ENCODE measurements around the gene IGFBP5. TPM values are rescaled to one million over a fixed set of nuclear protein-coding genes. Genes with fewer than 3 reads are reported as not detected.

Gene IGFBP5
- total RNA-seq, 2 experiments from 2014 or later: 0.02 TPM; not detected in 1

DNA sequence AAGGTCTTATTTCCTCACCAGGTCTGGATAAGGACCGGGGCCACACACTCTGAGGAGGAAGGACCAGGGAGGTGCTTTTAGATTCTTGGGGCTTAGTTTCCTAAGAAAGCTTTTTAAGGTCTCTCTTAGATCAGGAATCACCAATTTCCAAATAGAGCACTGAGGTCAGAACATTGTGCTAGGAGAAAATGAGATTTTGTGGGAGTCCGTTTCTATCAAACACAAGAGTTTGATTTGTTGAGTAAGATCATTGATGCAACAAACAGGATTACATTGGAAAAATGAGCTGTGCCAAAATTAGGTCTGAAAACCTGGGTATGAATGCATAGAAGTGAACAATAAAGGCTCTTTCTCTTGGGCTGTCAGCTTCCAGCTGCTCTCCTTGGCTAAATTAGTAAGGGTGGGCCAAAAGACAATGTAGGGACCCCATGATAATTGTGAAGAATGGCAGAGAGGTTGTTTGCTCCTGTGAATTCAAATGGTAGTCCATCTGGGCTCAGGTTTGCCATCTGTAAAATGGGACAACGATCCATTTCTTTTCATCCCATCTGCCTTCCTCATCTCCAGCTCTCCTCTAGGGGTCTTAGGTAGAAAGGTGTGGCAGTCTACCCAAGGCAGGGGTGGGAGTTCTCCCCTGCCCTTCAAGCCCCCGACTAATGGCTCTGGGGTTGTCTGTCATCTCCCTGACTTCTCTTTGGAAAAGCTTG is 42.1 kb downstream of the IGFBP5 start:
- Mint-ChIP-seq H3K4me3 (no peak overlapping the region), H3K27me3 (peaks cover 13% of the 10 kb centered on the region), H3K27ac (no peak overlapping the region), H3K36me3 (no peaks in the 10 kb centered on the region), H3K4me1 (no peaks in the 10 kb centered on the region), H3K9me3 (ENCODE audit: low read depth) (no peaks in the 10 kb centered on the region)
- no peak for ATAC-seq
- CTCF ChIA-PET: interaction anchor here (1.0 to 2.0 kb wide), 3 partner anchors 10 to 33 kb away, joined by 3 to 4 read pairs (median 3); no protein-coding TSS in a partner anchor
- DNase-seq: no peak

DNA sequence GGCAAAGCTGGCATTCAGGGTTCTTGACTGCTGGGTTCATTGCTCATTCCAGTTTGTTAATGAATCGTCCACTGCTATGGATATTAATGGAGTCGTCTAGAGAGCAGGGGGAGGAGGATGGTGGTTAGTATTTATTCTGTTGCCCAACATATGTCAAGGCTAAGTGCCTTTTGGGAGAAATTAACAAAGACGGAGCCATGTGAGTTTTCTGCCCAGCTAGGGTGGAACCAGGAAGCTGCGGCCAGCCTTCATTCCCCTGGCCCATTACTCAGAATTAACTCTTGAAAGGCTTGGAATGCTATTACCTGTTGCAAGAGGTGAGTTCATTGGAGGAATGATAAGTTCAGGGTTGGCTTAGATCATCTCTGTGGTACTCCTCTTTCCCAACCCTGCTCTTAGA is 42.8 kb downstream of the IGFBP5 start:
- H3K4me1 Mint-ChIP-seq: no peaks in the 10 kb centered on the region
- ATAC-seq (no peak), DNase-seq (no peak)
- no peak overlapping the region for H3K27ac Mint-ChIP-seq
- H3K9me3 Mint-ChIP-seq (ENCODE audit: low read depth): no peaks in the 10 kb centered on the region
- no peaks in the 10 kb centered on the region for H3K36me3 Mint-ChIP-seq
- CTCF ChIA-PET: interaction anchor here (2.0 kb wide), 1 partner anchor 14 kb away, joined by 4 read pairs; no protein-coding TSS in a partner anchor
- no peak overlapping the region for H3K4me3 Mint-ChIP-seq
- peaks cover 13% of the 10 kb centered on the region for H3K27me3 Mint-ChIP-seq

DNA sequence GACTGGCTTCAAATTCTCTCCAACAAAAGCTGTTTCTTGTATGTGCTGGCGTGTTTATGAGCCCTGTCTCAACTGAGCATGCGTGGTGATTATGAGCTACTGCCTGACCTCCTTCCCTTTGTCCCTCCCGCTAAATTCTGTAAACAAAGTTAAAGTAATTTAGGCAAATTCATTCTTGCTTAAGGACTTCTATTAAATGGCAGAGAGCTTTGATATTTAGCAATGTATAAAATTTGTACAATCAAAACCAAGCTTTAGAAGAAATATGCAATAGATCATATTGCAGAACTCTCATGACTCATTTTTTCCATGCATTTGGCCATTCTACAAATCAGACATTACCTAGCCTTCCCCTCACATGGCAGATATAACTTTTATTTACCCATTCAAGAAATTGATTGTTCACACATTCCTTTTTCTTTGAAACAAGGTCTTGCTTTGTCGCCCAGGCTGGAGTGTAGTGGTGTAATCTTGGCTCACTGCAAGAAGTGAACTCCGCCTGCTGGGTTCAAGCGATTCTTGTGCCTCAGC is 43.9 kb downstream of the IGFBP5 start:
- CTCF ChIA-PET: interaction anchor here (0.7 to 1.3 kb wide), 4 partner anchors 10 to 853 kb away, joined by 3 to 4 read pairs (median 3); no protein-coding TSS in a partner anchor
- no peak overlapping the region for H3K4me3 Mint-ChIP-seq
- no peaks in the 10 kb centered on the region for H3K4me1 Mint-ChIP-seq
- DNase-seq: no peak
- no peaks in the 10 kb centered on the region for H3K9me3 Mint-ChIP-seq (ENCODE audit: low read depth)
- no peak overlapping the region for H3K27ac Mint-ChIP-seq
- ATAC-seq: no peak
- peaks cover 14% of the 10 kb centered on the region for H3K27me3 Mint-ChIP-seq
- no peaks in the 10 kb centered on the region for H3K36me3 Mint-ChIP-seq

DNA sequence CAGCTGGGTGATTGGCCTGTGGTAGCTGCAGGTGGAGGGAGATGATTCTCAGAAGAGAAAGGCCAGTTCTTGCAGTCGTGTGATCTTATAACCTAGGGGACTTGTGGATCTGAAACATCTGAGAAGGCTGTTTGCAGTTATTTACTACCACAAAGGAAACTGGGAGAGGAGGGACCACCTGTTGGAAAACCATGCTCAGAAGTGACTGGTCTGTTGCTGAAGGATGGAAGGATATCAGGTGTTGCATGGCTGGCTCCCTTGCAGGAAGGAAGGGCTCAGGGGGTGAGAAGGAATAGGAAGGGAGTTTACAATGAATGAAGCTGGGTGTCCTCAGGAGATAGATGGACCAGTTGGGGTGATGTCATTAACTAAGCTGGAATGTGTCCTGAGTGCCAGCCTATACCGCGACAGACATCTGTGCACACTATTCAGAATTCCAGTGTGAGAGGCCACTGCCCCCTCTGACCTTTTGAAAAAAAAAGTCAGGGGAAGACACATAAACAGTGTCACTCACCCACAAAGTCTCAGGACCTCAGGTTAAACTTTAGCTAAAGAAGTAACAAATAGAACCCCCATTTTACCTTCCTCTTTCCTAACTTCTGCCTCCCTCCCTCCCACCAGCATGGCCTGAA is 44.6 kb downstream of the IGFBP5 start:
- Mint-ChIP-seq H3K27ac (no peak overlapping the region), H3K4me3 (no peak overlapping the region), H3K27me3 (peaks cover 18% of the 10 kb centered on the region), H3K4me1 (no peaks in the 10 kb centered on the region), H3K9me3 (ENCODE audit: low read depth) (no peaks in the 10 kb centered on the region), H3K36me3 (no peaks in the 10 kb centered on the region)
- ATAC-seq (no peak), DNase-seq (no peak)
- CTCF ChIA-PET: interaction anchor here (0.7 to 1.3 kb wide), 2 partner anchors 10 to 16 kb away, joined by 3 read pairs; no protein-coding TSS in a partner anchor

DNA sequence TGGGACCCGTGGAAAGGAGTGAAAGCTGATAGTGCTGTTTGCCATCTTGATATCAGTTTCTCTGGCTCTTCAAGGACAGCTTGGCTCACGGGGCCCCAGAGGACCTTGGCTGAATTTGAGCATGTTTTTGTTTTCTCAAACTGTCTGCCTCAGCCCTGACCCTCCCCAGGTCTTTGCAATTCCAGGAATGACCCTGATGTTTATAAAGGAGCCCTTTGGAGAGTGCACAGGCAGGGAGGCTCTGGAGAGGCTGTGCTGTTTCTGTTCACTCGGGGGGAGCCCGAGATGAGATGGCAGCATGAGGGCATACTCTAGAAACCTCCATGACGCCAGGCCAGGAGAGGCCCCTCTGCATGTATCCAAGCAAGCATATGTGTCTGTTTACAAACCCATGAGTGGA is 45.8 kb downstream of the IGFBP5 start:
- ATAC-seq (no peak), DNase-seq (no peak)
- H3K27ac Mint-ChIP-seq: no peak overlapping the region
- no peaks in the 10 kb centered on the region for H3K36me3 Mint-ChIP-seq
- H3K4me1 Mint-ChIP-seq: no peaks in the 10 kb centered on the region
- CTCF ChIA-PET: no interaction called here
- H3K9me3 Mint-ChIP-seq (ENCODE audit: low read depth): no peaks in the 10 kb centered on the region
- peaks cover 18% of the 10 kb centered on the region for H3K27me3 Mint-ChIP-seq
- H3K4me3 Mint-ChIP-seq: no peak overlapping the region

DNA sequence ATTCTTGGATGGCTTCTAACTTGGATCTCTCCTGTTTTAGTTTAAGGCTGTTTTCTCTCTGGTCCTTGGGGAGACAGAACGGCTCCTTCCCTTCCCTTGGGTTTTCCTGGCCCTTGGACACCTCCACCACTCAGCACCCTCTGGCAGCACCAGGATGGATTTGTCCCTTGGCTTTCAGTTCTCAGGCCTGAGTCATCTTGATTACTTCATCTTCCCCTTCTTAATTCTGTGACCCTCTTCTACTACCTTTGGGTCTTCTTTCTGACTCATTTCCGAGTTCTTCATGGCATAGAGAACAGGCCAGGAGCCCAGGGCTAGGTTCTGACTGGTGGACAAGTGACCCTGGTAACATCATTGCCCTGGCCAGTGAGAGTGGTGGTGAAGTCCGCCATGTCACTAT is 47.2 kb downstream of the IGFBP5 start:
- no peak overlapping the region for H3K4me3 Mint-ChIP-seq
- H3K27me3 Mint-ChIP-seq: peaks cover 12% of the 10 kb centered on the region
- DNase-seq (no peak), ATAC-seq (no peak)
- H3K9me3 Mint-ChIP-seq (ENCODE audit: low read depth): no peaks in the 10 kb centered on the region
- no peaks in the 10 kb centered on the region for H3K36me3 Mint-ChIP-seq
- CTCF ChIA-PET: no interaction called here
- no peaks in the 10 kb centered on the region for H3K4me1 Mint-ChIP-seq
- no peak overlapping the region for H3K27ac Mint-ChIP-seq

DNA sequence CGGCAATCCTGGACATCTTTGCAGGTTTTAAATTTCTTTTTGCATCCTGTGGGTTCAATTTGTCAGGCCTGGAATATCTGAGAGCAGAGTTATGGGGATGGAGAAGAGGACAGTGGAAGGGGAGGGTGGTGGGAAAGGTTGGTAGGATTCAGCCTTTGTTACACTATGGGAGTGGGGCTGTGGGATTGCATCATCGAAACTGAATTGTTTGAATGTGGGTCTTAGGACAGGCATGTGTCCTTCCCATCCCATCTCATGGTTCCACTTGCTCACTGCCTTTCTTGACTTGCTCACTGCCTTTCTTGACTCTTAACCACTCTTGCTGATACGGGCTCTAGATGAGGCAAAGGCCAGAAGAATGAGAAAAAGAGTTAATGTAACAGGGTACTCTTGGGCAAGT is 49.2 kb downstream of the IGFBP5 start:
- H3K36me3 Mint-ChIP-seq: no peaks in the 10 kb centered on the region
- DNase-seq (no peak), ATAC-seq (no peak)
- CTCF ChIA-PET: no interaction called here
- no peaks in the 10 kb centered on the region for H3K4me1 Mint-ChIP-seq
- no peaks in the 10 kb centered on the region for H3K9me3 Mint-ChIP-seq (ENCODE audit: low read depth)
- peaks cover 10% of the 10 kb centered on the region for H3K27me3 Mint-ChIP-seq
- no peak overlapping the region for H3K27ac Mint-ChIP-seq
- H3K4me3 Mint-ChIP-seq: no peak overlapping the region

DNA sequence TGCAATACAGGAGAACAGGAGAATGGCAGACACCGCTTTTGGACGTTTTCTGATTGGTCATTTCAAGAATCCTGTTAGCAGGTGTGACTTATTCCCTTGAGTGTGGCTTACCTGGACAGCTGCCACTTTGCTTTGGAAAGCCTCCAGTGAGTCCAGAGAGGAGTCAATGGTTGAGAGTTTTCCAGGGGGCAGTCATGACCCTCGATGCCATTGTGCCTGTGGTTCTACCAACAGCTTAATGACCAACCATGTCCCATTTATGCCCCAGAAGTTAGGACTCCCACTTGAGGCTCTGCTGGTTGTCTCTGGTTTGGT is 49.8 kb downstream of the IGFBP5 start:
- no peak overlapping the region for H3K27ac Mint-ChIP-seq
- H3K4me1 Mint-ChIP-seq: no peaks in the 10 kb centered on the region
- H3K9me3 Mint-ChIP-seq (ENCODE audit: low read depth): no peaks in the 10 kb centered on the region
- ATAC-seq (no peak), DNase-seq (no peak)
- H3K36me3 Mint-ChIP-seq: no peaks in the 10 kb centered on the region
- CTCF ChIA-PET: no interaction called here
- H3K27me3 Mint-ChIP-seq: peaks cover 7% of the 10 kb centered on the region
- H3K4me3 Mint-ChIP-seq: no peak overlapping the region

DNA sequence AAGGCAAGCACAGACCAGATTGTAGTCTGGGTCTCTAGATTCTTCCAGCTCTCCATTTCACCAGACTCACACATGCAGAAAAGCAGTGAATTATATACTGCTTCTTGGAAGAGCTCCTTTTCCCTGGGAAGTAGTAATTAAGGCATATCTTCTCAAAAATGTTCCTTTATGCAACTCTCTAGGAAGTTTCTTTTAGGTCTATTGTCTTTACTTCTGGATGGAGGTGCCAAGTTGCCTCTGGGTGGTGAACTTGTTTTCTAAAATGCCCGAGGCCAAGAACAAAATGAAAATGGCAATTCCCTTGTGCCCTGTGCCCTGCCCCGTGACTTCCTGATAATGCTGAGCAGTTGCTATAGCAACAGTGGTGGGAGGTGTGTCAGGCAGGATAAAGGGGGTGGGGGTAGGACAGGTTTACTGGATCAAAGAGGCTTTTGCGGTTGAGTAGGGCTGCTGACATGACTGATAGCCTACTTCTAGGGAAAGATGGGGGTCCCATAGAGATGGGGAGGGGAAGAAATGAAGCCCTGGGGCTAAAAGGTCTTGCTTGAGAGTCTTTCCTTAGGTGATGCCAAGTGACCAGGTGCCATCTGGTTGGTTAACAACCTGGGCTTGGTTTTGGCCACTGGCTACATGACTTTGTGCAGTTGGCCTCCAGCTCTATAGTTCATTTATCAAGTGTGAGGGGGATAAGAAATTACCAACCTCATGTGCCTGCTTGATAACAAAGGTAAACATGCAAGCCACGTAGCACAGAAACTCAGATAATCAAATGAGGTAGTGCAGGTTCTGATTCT is 50.3 kb downstream of the IGFBP5 start:
- Mint-ChIP-seq H3K4me1 (no peaks in the 10 kb centered on the region), H3K27ac (no peak overlapping the region), H3K4me3 (no peak overlapping the region), H3K9me3 (ENCODE audit: low read depth) (no peaks in the 10 kb centered on the region), H3K27me3 (peaks cover 6% of the 10 kb centered on the region), H3K36me3 (no peaks in the 10 kb centered on the region)
- no peak for DNase-seq
- CTCF ChIA-PET: no interaction called here
- ATAC-seq: no peak

DNA sequence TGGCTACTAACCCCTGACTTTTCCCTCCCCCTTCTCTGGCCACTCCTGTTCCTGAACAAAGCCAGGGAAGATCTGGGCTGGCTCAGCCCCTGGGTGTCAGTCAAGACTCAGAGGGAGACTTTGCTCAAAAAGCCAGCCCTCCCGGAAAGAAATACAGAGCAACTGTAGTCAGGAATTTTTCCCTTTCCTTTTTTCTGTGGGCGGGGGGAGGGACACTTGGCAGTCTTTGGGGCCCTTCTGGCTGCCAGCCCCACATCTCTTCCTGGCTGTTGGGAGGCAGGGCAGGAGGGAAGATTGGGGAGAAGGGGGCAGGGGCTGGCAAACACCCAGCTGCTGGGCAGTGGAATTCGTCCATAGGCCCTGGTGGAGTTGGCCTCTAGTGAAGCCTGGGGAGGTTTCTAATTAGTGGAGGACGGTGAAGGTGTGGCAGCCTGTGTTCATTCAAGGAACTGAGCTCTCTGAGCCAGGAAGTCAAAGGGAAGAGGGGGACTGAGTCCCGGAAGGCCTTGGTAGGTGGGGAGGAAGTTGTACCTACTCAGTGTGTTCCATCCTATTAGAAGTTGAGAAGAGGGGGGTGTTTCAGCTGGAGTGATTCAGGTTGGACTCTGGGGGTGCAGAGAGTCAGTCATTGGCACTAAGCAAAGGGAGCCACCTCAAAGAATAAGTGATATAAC is 51.2 kb downstream of the IGFBP5 start:
- no peaks in the 10 kb centered on the region for H3K4me1 Mint-ChIP-seq
- no peak overlapping the region for H3K4me3 Mint-ChIP-seq
- ATAC-seq (no peak), DNase-seq (no peak)
- H3K36me3 Mint-ChIP-seq: no peaks in the 10 kb centered on the region
- no peaks in the 10 kb centered on the region for H3K9me3 Mint-ChIP-seq (ENCODE audit: low read depth)
- H3K27me3 Mint-ChIP-seq: peaks cover 6% of the 10 kb centered on the region
- CTCF ChIA-PET: interaction anchor here (0.6 kb wide), 1 partner anchor 9 kb away, joined by 3 read pairs; no protein-coding TSS in a partner anchor
- no peak overlapping the region for H3K27ac Mint-ChIP-seq

DNA sequence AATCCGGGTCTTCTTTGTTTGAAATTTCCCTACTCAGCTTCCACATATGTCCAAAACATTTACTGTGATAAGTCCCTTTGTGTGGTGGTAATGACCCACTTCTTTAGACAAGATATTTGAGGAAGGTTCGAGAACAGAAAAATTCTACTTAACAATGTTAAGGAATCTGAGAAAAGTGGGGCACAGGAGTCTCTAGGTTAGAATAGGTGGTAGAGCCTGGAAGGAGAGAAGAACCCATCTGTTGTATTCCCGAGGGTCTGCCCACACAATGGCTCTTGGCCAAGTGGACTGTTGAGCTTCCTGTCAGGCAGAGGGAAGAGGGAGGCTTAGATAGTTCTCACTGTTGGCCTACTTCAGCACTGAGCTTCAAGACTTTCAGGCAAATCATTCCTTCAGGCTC is 57.9 kb downstream of the IGFBP5 start:
- CTCF ChIA-PET: no interaction called here
- H3K4me3 Mint-ChIP-seq: no peak overlapping the region
- H3K36me3 Mint-ChIP-seq: peaks cover 2% of the 10 kb centered on the region
- no peak overlapping the region for H3K27ac Mint-ChIP-seq
- H3K9me3 Mint-ChIP-seq (ENCODE audit: low read depth): no peaks in the 10 kb centered on the region
- peaks cover 14% of the 10 kb centered on the region for H3K4me1 Mint-ChIP-seq
- H3K27me3 Mint-ChIP-seq: peaks cover 45% of the 10 kb centered on the region
- DNase-seq (no peak), ATAC-seq (no peak)

DNA sequence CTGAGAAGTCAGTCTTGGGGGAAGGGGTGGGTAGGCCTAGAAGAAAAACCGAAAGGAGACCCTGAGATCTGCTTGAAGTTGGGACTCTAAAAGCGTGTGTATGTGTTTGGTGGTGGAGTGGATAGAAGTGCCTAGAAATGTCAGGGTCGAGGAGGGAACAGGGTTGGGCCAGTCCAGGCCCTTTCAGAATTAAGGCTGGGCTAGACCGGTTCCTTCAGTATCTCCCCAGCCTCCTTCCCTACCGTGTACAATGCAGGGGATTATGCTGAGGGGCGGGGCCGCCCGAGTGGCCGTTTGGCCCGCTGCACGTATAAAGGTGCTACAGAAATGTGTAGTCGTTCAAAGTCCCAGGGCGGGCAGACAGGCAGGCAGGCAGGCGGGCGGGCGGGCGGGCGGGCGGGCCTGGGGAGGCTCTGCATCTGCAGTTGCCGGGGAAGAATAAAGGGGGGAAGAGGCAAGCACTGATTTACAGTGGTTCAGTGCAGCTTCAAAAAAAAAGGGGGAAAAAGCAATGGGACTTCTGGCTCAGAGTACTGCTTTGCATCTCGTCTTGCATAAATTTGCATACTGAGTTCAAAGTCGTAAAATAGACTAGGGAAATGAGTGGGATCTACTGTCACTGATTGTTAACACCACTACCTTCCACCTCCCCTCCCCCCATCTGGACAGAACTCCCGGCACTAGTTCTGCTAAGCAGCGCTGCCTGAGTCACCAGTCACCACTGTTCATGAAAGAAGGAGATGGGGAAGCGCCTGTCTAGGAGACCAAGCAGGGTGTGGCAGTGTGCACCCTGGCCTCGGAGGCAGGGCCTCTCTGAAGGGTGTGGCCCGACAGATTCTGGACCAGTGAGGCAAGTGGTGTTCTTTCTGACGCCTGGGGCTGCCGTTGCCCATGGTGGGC is 58.5 kb downstream of the IGFBP5 start:
- DNase-seq (no peak), ATAC-seq (no peak)
- Mint-ChIP-seq H3K27ac (no peak overlapping the region), H3K4me3 (no peak overlapping the region), H3K9me3 (ENCODE audit: low read depth) (no peaks in the 10 kb centered on the region), H3K4me1 (peaks cover 14% of the 10 kb centered on the region), H3K36me3 (peaks cover 2% of the 10 kb centered on the region), H3K27me3 (peaks cover 51% of the 10 kb centered on the region)
- CTCF ChIA-PET: no interaction called here
